Measurements from ENCODE around the gene ERC2. TPM values are rescaled to one million over a fixed set of nuclear protein-coding genes. Genes with fewer than 3 reads are reported as not detected.

ERC2 gene
- total and polyA plus RNA-seq, 2 of the 8 experiments (the other 6 are each of a cell fraction or from before 2014, with no cell fraction given): 16.4 to 22.8 TPM

- no peak overlapping the region for H2BK5ac ChIP-seq (ENCODE audit: low read depth, low read length)
Observed at GRCh38 chr3:56424336-56424735, 43.9 kb downstream of the ERC2 start.

More at GRCh38 chr3:56424336-56424735, 43.9 kb downstream of the ERC2 start:
- WGBS, 2 experiments (ENCODE audit: extremely low coverage in 1 of 2, insufficient coverage in 1 of 2, insufficient read length in 1 of 2, insufficient replicate concordance in 2 of 2, low coverage in 1 of 2, low lambda C conversion rate in 2 of 2, missing lambda C conversion rate in 1 of 2): 95% methylated on average over 1 of the region's 1 CpG; no CpG with 5 or more reads in 1 of the 2 experiments
- no peak overlapping the region for H2BK20ac ChIP-seq (ENCODE audit: low read length)
- H3K23ac ChIP-seq (ENCODE audit: insufficient read length): no peak overlapping the region
- ChIA-PET CTCF (ENCODE audit: partially characterized antibody) (interaction anchor here (0.7 to 4.1 kb wide), 8 partner anchors 10 to 83 kb away, joined by 3 to 17 read pairs (median 4); no protein-coding TSS in a partner anchor), POLR2A (ENCODE audit: partially characterized antibody) (interaction anchor here (1.2 kb wide), 1 partner anchor 11 kb away, joined by 3 read pairs; no protein-coding TSS in a partner anchor)
- no peak overlapping the region for H3K4me2 ChIP-seq (ENCODE audit: insufficient read depth in 1 of 2, low read depth in 2 of 2, low read length in 2 of 2)
- H4K8ac ChIP-seq (ENCODE audit: extremely low read depth, insufficient read depth, low read length): no peak overlapping the region
- no peak overlapping the region for H3K9ac ChIP-seq (replicated peaks in 1 of 4; ENCODE audit: extremely low read depth in 1 of 4, low read depth in 3 of 4, low read length in 3 of 4)
- no peaks in the 10 kb centered on the region for H3K79me2 ChIP-seq (ENCODE audit: control insufficient read depth in 1 of 2, insufficient read depth in 2 of 2, low read length in 2 of 2)
- H2BK12ac ChIP-seq (ENCODE audit: low read depth, low read length): no peak overlapping the region
- peaks cover 0 to 5% (median 1%) of the 10 kb centered on the region in 4 experiments; a peak in 4 of 8 replicates for H3K36me3 ChIP-seq (ENCODE audit: control insufficient read depth in 2 of 4, insufficient read depth in 4 of 4, low read length in 3 of 4)
- FAIRE-seq (no peak), DNase-seq (ENCODE audit: low read depth in 1 of 2, low spot score in 2 of 2) (no peak)
- no peaks in the 10 kb centered on the region for H4K20me1 ChIP-seq (replicated peaks in 1 of 2; ENCODE audit: control insufficient read depth in 1 of 2, insufficient read depth in 2 of 2, low read length in 2 of 2)
- no peak overlapping the region for H2AFZ ChIP-seq (ENCODE audit: low read length)
- no peak overlapping the region for H2BK15ac ChIP-seq (ENCODE audit: low read length)
- H3K27ac ChIP-seq (ENCODE audit: low read depth, low read length): no peak overlapping the region
- no peak for TF ChIP-seq TAF1 (IDR thresholded peaks at IDR 0.05; ENCODE audit: low read depth, low read length)
- no peak for TF ChIP-seq E2F6 (IDR thresholded peaks at IDR 0.05)
- TF ChIP-seq TAF7 (optimal IDR thresholded peaks at IDR 0.05; ENCODE audit: borderline replicate concordance, low read depth, low read length): no peak
- no peak for TF ChIP-seq JUND (IDR thresholded peaks at IDR 0.05; ENCODE audit: low read length)
- TF ChIP-seq SIX5 (IDR thresholded peaks at IDR 0.05; ENCODE audit: low read depth, low read length): no peak
- TF ChIP-seq SIRT6 (IDR thresholded peaks at IDR 0.05; ENCODE audit: low read length): no peak
- no peak for TF ChIP-seq USF2 (IDR thresholded peaks at IDR 0.05; ENCODE audit: low read length)
- TF ChIP-seq NANOG (IDR thresholded peaks at IDR 0.05; ENCODE audit: insufficient read depth, low read depth, low read length, poor library complexity, severe bottlenecking): no peak
- TF ChIP-seq ATF2 (IDR thresholded peaks at IDR 0.05; ENCODE audit: low read length): no peak
- TF ChIP-seq ATF3 (IDR thresholded peaks at IDR 0.05; ENCODE audit: insufficient read depth, low read depth, low read length): no peak
- H3K79me1 ChIP-seq (ENCODE audit: low read depth, low read length): no peaks in the 10 kb centered on the region
- H2AK5ac ChIP-seq (ENCODE audit: low read depth, low read length): no peak overlapping the region
- H2BK120ac ChIP-seq (replicated peaks; ENCODE audit: low read depth, low read length): no peak overlapping the region
- no peak overlapping the region for H4K5ac ChIP-seq (ENCODE audit: insufficient read length, low read depth, low read length)
- no peak overlapping the region for H3K18ac ChIP-seq (ENCODE audit: extremely low read depth, low read length)
- no peak overlapping the region for H4K91ac ChIP-seq (replicated peaks; ENCODE audit: insufficient read length, low read length)
- no peak overlapping the region for H3K56ac ChIP-seq (replicated peaks; ENCODE audit: insufficient read length, low read depth, low read length)
- H3K14ac ChIP-seq (ENCODE audit: insufficient read length): no peak overlapping the region
- H3K4me1 ChIP-seq (replicated peaks in 1 of 4; ENCODE audit: control insufficient read depth in 3 of 4, insufficient read depth in 4 of 4, low read length in 3 of 4): peaks cover 0 to 9% (median 0%) of the 10 kb centered on the region in 4 experiments; a peak in 1 of 7 replicates
- no peaks in the 10 kb centered on the region for H3K23me2 ChIP-seq (ENCODE audit: low read depth, low read length)
- no peak overlapping the region for H3K4me3 ChIP-seq (ENCODE audit: extremely low read depth in 1 of 4, insufficient read depth in 2 of 4, low read depth in 3 of 4, low read length in 4 of 4)
- H3K4ac ChIP-seq (replicated peaks; ENCODE audit: insufficient read length, low read depth, low read length): no peak overlapping the region
- no peaks in the 10 kb centered on the region for H3K27me3 ChIP-seq (replicated peaks in 1 of 4; ENCODE audit: control insufficient read depth in 3 of 4, extremely low read depth in 1 of 4, insufficient read depth in 3 of 4, low read length in 3 of 4)
- no peaks in the 10 kb centered on the region for H3K9me3 ChIP-seq (ENCODE audit: insufficient read depth in 2 of 2, low read depth in 1 of 2, low read length in 1 of 2)

Measured in H1 (cell line).